BE2C (cell line): ENCODE measurements around the gene COL25A1.
"Not testable (repeated sequence)": the region's sequence is repeated elsewhere in the genome, so short reads cannot be mapped to it uniquely, and the experiment has no call there.

Experiments
- DNase-seq: peaks from one replicate; pipeline ENCODE4 v3.0.0-alpha.2; 2020
- H3K27me3 ChIP-seq: fragments of 250-450 bp; sonication (Bioruptor Pico); 2 replicates; pipeline ENCODE4 v1.5.1; 2020; ENCODE audit warnings: mild to moderate bottlenecking
- H3K36me3 ChIP-seq: fragments of 250-450 bp; sonication (Bioruptor Pico); 2 replicates; pipeline ENCODE4 v1.5.1; 2020; ENCODE audit warnings: mild to moderate bottlenecking
- H3K4me1 ChIP-seq: fragments of 250-450 bp; sonication (Bioruptor Pico); 2 replicates; pipeline ENCODE4 v1.5.1; 2020
- H3K4me3 ChIP-seq: 2 replicates; pipeline ENCODE4 v1.5.1; 2011; ENCODE audit warnings: low read depth, low read length
- H3K9me3 ChIP-seq: fragments of 250-450 bp; sonication (Bioruptor Pico); 2 replicates; pipeline ENCODE4 v1.5.1; 2020
- CTCF ChIP-seq: IDR thresholded peaks from 2 replicates; pipeline ENCODE4 v1.5.1; 2012; ENCODE audit warnings: mild to moderate bottlenecking, low read depth, low read length

The COL25A1 gene

GRCh38 chr4:109079731-109080130 is 222.7 kb downstream of the COL25A1 start:
- no peak overlapping the region for H3K4me3 ChIP-seq
- no peak for TF ChIP-seq CTCF
- H3K36me3 ChIP-seq = no peaks in the 10 kb centered on the region

GRCh38 chr4:109079201-109079600 is 223.3 kb downstream of the COL25A1 start:
- H3K4me3 ChIP-seq = no peak overlapping the region
- no peaks in the 10 kb centered on the region for H3K27me3 ChIP-seq
- H3K36me3 ChIP-seq = no peaks in the 10 kb centered on the region
- H3K4me1 ChIP-seq = no peaks in the 10 kb centered on the region
- TF ChIP-seq CTCF = no peak
- no peaks in the 10 kb centered on the region for H3K9me3 ChIP-seq
- no peak for DNase-seq

More at GRCh38 chr4:109079731-109080130, 222.7 kb downstream of the COL25A1 start:
- no peaks in the 10 kb centered on the region for H3K4me1 ChIP-seq
- H3K9me3 ChIP-seq = no peaks in the 10 kb centered on the region
- no peaks in the 10 kb centered on the region for H3K27me3 ChIP-seq
- no peak for DNase-seq

GRCh38 chr4:109078724-109079123 is 223.7 kb downstream of the COL25A1 start:
- Histone ChIP-seq H3K9me3 (no peaks in the 10 kb centered on the region), H3K27me3 (no peaks in the 10 kb centered on the region), H3K4me1 (no peaks in the 10 kb centered on the region), H3K4me3 (no peak overlapping the region), H3K36me3 (no peaks in the 10 kb centered on the region)
- no peak for TF ChIP-seq CTCF
- DNase-seq = no peak

- Histone ChIP-seq H3K4me1 (no peaks in the 10 kb centered on the region), H3K9me3 (no peaks in the 10 kb centered on the region), H3K27me3 (no peaks in the 10 kb centered on the region), H3K4me3 (no peak overlapping the region), H3K36me3 (no peaks in the 10 kb centered on the region)
- no peak for DNase-seq
- TF ChIP-seq CTCF = no peak
Observed at GRCh38 chr4:109077505-109077904, 225.0 kb downstream of the COL25A1 start.

GRCh38 chr4:109076709-109077108 is 225.7 kb downstream of the COL25A1 start:
- not testable (repeated sequence) for H3K36me3 ChIP-seq, H3K4me3 ChIP-seq, H3K4me1 ChIP-seq, H3K27me3 ChIP-seq, DNase-seq, H3K9me3 ChIP-seq

- H3K9me3 ChIP-seq = no peaks in the 10 kb centered on the region; the same call in 1 of the 2 replicates
- TF ChIP-seq CTCF = no peak
- H3K4me3 ChIP-seq = no peak overlapping the region
- H3K4me1 ChIP-seq = no peaks in the 10 kb centered on the region
- no peak for DNase-seq
- no peaks in the 10 kb centered on the region for H3K27me3 ChIP-seq
- H3K36me3 ChIP-seq = no peaks in the 10 kb centered on the region
Observed at GRCh38 chr4:109075621-109076020, 226.8 kb downstream of the COL25A1 start.

- no peaks in the 10 kb centered on the region for H3K36me3 ChIP-seq
- H3K27me3 ChIP-seq = no peaks in the 10 kb centered on the region
- H3K9me3 ChIP-seq = no peaks in the 10 kb centered on the region; the same call in 1 of the 2 replicates
- no peak overlapping the region for H3K4me3 ChIP-seq
- no peak for TF ChIP-seq CTCF
- no peaks in the 10 kb centered on the region for H3K4me1 ChIP-seq
- DNase-seq = no peak
Observed at GRCh38 chr4:109072595-109072994, 229.9 kb downstream of the COL25A1 start.

- H3K27me3 ChIP-seq, H3K4me1 ChIP-seq, H3K4me3 ChIP-seq, DNase-seq, H3K36me3 ChIP-seq, H3K9me3 ChIP-seq: not testable (repeated sequence)
Observed at GRCh38 chr4:109070677-109071076, 231.8 kb downstream of the COL25A1 start.
